ENCODE results near the gene GALNT2.

GALNT2 gene

DNA sequence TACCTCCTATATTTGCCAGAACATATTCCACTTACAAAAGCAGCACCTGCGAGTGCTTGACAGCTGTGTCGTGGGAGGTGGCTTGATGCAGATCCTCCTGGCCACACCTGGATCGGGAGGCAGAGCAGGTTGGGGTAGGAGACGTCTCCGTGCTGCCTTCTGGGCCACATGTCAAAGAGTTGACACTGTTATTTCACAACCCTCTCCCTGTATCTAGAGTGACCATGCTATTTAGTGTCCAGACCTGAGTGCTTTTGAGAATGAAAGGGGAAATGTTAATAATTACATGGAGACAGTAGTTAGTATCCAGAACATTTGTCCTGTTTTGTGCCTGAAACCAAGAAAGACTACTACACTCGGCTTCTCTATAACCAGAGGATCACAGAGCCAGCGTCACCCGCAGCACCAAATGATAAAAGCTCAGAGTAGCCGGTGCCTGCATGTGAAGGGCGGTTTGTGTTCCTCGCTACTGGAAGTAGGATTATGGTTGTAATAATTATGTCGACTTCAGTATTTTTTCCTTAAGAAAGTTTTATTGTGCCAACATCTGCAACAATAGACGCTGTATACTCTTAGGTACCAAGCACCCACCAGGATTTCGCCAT, 77.1 kb downstream of the GALNT2 start:
- DNase-seq (ENCODE audit: low spot score) (no peak), FAIRE-seq (no peak)

DNA sequence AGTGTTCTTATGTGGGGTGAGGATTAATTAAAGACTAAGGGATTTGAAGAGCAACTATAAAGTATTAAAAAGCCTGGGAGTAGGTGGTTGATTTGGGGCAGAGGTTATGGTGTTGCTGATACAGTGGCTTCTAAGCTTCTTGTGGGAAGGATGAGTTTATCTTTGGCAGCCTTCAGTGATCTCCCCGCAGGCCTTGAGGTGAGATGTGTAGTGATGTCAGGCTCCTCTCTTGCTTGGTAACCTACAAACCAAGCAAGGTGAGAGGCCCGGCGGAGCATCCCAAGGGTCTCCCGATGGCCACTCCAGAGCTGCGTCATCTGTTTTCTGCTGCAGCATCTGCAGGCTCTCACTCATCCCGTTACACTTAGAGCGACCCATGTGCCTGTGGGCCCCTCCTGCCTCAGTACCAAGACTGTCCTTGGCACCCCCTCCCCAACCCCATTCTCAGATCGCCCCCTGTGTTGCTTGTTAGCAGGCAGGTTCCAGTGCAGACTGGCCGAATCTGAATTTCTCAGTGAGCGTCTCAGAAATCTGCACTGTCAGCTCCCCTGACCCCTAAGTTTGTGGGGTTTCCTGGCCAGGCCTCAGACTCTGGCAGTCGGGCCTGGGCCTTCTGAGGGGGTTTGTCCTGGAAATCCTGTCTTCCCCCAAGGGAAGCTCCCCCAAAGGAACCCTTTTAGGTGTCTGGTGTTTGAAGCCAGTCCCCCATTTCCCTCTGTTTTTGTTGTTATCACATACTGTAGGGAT, 77.9 kb downstream of the GALNT2 start:
- DNase-seq (ENCODE audit: low spot score) = no peak
- FAIRE-seq = no peak

DNA sequence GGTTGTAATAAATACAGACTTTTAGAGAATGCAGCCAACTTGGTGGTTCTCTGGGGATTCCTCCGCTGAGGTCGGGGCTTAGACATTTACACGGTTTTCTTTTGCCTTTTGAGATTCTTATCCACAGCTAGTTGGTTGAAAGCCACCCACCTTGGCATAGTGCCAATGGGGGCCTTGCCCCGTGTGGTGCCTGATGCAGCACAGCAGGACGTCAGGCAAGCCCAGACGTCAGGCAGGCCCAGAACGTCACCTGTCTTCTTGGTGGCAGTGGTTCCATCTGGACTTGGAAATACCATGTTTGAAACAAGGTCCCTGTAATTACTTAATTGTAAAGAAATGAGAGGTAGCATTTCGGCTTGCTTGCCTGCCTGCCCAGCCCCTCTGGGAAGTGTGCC, 78.5 kb downstream of the GALNT2 start:
- DNase-seq (ENCODE audit: low spot score) = no peak
- no peak for FAIRE-seq

DNA sequence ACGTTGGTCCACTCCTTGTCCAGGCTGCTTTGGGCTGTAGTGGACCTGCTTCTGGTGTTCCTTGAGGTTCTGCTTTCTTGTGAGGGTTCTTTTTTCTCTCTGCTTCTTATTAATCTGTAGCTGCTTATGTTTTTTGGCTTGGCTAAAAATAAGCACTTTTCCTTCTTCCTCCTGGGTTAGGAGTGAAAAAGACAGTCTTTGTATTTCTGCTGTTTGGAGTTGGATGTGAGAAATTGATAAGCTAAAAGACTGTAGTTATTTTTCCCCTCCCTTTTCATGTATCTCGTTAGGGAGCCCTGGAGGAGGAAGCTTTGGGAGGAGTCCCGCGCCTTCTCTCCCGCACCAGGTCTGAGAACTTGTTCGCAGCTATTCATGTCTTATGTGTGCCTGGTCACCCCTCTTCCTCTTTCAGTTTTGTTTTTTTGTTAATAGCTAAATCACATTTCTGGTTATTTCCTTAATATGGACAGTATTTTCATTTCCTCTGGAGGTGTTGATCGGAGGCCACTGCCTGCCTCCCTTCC, 79.0 kb downstream of the GALNT2 start:
- FAIRE-seq (no peak), DNase-seq (ENCODE audit: low spot score) (no peak)

DNA sequence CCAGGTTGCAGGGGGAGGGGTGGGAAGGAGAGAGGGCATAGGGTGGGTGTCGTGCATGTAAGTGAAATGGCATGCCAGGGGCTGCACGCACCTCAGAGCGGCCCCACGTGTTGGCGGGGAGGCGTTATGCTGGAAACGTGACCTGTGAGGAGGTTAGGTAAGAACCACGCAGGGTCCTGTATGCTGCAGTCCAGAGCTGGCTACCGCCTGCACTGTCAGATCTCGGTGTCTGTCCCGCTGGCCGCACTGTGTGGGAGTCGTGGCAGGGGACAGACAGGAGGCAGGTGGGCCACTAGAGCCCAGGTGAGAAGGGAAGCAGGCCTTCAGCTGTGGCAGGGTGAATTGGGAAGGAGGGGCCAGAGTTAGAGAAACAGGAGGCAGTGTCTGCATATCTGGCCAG, 79.7 kb downstream of the GALNT2 start:
- FAIRE-seq = no peak
- DNase-seq (ENCODE audit: low spot score) = no peak

DNA sequence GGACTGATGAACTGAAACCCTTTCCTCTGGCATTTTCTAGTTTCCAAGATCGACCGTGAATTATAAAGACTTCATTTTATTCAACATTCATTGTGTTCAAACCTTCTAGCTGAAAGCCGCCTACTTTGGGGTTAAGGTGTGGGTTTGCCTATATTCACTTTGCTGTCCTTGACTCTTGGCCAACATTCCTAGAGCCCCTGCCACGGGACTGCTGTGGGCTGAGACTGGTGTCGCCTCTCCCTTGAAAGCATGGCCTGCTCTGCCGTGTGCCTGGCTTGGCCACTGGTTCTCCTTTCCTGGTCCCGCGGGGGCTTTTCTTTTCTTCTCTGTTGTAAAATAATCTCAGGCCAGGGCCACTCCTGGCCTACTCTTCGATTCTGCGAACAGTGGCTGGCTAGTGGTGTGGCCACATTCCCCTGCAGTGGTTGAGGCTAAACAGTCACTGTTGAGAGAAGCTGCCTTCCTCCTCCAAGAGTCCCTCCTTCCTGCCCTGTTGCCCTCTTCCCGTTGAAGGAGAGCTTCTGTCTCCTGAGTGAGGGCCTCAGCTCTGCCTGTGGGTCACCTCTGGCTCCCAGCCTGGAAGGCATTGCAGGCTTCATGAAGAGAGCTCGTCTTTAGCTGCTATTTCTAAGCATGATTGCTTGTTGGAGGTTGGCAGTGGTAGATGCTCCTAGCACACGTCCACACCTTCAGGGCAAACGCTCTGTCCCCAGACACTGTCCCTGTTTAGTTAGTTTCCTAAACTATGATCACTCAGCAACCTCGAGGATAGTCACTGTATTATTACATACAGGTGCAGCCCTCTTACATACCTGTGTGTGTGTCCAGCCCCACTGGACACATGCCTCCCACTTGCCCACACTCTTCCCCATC, 80.5 kb downstream of the GALNT2 start:
- FAIRE-seq = no peak

DNA sequence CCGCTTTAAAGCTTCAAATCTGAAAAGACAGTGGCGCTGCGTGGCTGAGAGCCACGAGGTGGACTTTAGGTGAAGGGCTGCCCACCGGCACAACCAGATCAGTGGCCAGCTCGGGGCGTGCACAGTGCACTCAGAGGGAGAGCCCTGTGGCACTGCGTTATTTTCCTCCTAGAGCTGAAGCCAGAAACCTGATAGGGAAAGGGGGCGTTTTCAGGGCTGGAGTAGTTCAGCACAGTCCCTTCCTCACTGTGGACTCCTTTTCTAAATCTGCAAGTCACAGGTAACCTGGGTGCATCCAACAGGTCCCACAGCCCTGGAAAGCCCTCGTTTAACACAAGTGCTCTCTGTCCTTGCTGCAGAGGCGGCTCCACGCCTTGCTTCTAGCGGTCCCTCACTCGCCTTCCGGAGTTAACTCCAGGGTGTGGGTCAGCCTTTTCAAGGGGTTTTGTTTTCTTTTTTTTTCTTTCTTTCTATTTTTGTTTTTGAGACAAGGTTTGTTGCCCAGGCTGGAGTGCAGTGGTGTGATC, 81.2 kb downstream of the GALNT2 start:
- FAIRE-seq (no peak), DNase-seq (ENCODE audit: low spot score) (no peak)

More for the DNA sequence above, 80.5 kb downstream of the GALNT2 start:
- DNase-seq (ENCODE audit: low spot score) = no peak

DNA sequence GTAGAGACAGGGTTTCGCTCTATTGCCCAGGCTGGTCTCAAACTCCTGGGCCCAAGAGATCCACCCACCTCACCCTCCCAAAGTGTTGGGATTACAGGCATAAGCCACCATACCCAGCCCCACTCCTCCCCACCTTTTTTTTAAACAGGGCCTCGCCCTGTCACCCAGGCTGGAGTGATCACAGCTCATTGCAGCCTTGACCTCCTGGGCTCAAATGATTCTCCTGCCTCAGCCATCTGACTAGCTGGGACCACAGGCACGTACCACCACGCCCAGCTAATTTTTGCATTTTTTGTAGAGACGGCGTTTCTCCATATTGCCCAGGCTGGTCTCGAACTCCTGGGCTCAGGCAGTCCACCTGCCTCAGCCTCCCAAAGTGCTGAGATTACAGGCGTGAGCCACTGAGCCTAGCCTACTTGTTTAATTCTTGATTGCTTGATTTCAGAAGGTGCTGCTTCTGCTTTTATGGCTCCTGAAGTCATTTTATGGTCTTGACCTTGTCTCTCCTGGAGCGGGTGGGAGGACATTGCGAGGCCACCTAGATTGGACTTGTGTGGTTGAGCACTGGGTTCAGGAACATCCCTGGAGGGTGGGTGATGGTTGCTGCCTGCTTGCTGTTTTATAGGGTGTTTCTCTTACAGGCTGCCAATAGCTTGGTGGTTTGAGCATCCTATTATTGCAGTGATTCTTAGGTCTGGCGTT, 81.9 kb downstream of the GALNT2 start:
- DNase-seq (ENCODE audit: low spot score) = no peak
- no peak for FAIRE-seq

DNA sequence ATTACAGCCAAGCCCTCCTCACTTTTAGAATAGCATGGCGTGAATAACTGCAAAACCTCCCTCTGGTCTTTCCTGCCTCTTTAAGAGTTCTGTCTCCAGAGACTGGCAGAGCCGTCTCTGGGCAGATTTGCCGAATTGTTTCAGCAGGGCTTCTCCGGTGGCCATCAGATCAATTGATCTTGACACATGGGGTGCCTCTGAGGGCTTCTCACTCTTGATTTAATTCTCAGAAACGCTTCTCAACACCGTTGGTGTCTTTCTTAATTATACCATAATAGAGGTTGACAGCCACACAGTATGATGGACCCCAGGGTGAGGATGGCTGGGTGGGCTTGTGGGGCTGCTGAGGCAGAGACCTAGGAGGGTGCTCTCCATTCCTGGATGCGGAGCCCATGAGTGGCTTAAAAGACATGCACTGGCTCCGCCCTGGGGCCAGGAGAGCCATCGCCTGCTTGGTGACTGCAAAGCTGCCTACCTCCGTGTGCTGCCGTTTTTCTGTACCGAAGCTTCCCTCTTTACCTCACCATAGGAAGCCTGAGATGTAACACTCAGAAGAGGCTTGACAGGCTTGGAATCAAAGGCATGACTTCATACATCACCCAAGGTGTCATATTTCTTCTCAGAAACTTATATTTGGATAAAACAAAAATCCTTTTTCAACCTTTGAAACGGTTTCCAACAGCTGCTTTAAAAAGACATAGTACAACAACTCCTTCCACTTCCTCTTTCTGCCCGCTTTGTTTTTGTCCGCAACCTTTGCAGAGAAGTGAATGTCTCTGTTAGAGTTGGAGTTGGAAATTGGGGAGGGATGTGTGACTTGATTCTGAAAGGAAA, 82.9 kb downstream of the GALNT2 start:
- DNase-seq (ENCODE audit: low spot score) = no peak
- FAIRE-seq = no peak

DNA sequence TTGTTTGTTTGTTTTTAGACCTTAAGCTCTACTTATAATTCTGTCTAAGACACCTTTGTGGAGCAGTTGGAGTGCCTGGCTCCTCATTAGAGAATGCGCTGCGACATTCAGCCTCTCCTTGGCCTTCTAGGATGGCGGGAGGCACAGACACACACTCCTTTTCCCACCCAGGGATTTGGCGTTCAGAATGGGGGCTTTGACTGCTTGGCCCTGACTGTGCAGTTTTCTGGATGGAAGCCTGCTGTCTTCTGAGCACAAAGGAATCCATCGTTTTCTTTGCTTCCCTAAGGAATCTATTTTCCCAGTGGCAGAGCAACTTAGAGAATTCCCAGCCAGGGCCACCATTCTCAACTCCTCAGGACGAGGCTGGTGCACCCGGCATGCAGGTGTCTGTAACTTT, 83.6 kb downstream of the GALNT2 start:
- no peak for DNase-seq (ENCODE audit: low spot score)
- no peak for FAIRE-seq

DNA sequence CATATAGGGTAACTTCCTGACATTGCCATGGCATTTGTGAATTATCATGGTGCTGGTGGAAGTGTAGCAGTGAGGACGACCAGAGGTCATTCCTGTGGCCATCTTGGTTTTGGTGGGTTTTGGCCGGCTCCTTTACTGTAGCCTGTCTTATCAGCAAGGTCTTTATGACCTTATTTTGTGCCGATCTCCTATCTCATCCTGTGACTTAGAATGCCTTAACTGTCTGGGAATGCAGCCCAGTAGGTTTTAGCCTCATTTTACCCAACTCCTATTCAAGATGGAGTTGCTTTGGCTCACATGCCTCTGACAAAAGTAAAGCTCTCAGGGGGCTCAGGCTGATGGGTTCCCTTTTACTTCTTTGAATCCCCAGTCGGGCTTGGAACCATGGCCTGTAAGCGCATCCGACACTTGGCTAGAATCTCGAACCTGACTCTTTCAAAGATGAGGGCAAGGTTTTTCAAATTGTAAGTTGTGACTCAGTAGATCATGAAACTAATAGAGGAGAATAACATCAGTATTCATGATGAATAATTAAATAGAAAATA, 85.0 kb downstream of the GALNT2 start:
- DNase-seq (ENCODE audit: low spot score) (no peak), FAIRE-seq (no peak)

DNA sequence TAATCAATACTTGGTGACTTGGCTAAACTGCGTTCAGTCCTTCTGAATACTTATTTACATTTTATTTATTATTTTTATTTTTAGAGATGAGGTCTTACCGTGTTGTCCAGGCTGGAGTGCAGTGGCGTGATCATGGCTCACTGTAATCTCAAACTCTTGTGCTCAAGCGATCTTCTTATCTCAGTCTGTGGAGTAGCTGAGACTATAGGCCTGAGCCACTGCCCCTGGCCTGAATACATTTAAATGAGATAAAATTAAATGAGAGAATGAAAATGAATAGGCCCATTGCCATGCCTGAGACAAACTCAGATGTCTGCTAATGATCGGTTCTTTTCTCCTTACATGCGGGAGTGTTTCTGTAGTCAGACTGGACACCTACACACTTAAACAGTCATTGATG, 86.0 kb downstream of the GALNT2 start:
- DNase-seq (ENCODE audit: low spot score) = no peak
- no peak for FAIRE-seq

DNA sequence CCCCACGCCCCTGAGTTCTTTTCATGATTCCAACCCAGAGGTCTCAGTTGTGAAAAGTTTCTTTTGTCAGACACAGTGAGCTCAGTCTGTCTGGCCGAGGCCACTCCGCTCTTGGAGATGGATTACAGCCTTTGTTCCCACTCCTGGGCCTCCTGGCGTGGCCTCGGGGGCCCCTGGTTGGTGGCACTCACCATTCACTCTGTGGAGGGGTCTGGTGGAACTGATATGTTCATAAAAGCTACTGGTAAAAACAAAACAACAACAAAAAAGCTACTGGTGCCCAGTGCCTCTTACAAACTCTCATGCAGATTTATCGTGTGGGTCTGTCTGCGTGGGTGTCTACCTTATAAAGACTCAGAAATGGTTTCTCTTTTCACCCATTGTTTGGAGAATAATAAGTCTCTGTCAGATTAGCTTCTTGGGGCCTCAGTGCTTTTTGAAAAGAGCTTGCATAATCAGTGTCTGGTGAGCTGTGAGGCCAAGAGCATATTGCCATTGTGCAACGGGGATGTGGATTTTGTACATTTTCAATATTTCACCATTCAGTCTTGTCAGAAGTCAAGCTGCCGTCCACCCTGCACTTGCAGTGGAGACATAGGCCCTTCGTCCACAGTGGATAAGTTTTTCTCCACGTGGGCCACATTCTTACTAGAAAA, 86.7 kb downstream of the GALNT2 start:
- no peak for DNase-seq (ENCODE audit: low spot score)
- FAIRE-seq = no peak

DNA sequence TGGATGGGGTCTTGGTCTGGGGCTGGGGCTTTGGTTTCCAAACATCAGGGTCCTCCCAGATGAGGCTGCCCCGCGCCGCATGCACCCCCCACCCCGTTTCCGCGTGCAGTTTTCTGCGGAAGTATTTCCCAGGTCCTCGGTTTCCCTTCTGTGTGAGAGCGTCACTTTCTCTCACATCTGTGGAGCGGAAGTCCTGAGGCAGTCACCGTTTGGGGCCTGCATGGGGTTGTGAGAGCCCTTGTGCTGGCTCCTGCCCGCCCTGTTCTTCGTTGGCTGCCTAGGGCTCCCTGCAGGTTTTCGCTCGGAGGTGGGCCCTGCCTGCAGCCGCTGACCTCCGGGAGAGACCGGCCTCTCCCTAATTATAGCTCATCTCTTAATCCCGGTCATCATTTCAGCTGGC, 88.0 kb downstream of the GALNT2 start:
- DNase-seq (ENCODE audit: low spot score) = no peak
- FAIRE-seq = no peak

DNA sequence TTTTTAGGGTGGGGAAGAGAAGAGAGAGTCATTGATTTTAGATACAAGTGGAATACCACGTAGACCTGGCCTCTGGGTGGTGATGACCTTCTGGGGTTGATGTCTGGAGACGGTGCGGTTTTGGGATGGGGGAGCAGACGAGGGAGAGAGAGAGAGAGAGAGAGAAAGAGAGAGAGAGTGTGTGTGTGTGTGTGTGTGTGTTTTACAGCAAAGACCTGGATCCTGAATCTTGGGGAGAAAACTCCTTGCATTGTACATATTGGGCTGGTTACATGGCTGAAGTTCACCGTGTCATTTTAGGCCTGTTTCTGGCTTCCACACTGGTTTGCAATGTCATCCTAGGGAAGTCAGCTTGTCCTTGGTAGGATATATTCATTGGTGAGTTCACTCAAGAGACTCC, 89.0 kb downstream of the GALNT2 start:
- DNase-seq (ENCODE audit: low spot score) = no peak

DNA sequence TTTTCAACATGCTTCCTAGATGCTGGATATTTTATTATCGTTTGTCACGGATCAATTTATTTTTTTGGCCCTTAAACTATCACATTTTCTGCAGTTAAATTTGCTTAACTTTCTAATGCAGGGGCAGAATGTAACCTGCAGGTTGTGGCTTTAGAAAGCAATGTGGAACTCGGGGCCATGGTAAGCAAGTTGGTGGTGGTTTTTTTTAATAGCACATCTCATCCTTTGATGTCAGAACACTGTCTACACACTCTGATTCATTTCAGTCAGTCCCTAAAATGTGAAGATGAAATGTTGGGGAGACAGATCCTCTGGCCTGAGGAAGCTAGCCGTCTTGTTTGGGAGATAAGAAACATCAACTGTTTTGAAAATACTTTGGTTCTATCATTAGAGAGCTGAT, 89.5 kb downstream of the GALNT2 start:
- DNase-seq (ENCODE audit: low spot score) = no peak
- FAIRE-seq = no peak

More for the DNA sequence above, 89.0 kb downstream of the GALNT2 start:
- FAIRE-seq = no peak

DNA sequence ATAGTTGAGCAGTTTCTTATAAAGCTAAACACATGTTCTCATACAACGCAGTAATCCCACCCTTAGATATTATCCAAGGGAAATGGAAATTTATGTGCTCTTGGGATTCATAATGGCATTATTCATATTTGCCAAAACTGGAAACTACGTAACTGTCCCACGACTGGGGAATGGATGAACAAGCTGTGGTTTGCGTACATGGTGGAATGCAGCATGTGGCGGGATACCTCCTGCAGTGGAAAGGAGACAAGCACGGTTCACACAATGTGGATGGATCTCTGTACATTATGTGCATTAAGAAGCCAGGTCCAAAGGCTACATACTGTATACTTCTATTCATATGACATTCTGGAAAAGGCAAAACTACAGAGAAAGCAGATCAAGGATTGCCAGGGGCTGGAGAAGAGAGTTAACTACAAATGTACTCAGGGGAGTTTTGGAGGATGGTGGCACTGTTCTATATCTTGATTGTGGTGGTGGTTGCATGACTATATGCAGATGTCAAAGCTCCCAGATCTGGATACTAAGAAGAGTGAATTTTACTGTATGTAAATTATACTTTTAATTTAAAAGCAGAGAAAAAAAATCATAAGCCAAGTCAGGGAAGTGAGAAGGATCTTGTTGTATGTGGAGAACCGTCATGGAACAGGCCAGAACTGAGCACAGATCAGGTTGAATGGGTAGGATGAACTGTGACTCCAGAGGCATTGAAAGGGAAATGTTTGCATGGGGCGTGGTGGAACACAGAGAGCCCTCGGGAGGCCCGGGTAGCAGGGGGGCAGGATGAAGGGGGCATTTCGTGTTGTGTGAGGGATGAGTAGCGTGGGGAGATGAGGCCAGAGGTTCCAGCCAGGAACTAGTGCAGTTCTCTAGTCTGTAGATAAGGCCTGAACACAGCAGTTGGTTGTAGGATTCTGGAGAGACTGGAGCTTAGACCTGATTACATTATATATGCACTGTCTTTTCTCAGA, 90.7 kb downstream of the GALNT2 start:
- DNase-seq (ENCODE audit: low spot score) = no peak
- no peak for FAIRE-seq

Data from urothelium cell line (cell line).